ENCODE data around the gene SLC13A3.

Gene SLC13A3

GRCh38 chr20:46636514-46636913, 14.7 kb downstream of the SLC13A3 start:
- TF ChIP-seq CTCF (IDR thresholded peaks at IDR 0.05; ENCODE audit: low read depth, low read length, poor library complexity, severe bottlenecking) (no peak), EZH2phosphoT487 (IDR thresholded peaks at IDR 0.05; ENCODE audit: borderline replicate concordance, low read length) (no peak)

GRCh38 chr20:46635514-46636136, 15.6 kb downstream of the SLC13A3 start:
- H3K36me3 ChIP-seq (ENCODE audit: control insufficient read depth, low read length), result no peaks in the 10 kb centered on the region
- no peaks in the 10 kb centered on the region for H3K9me3 ChIP-seq (ENCODE audit: control insufficient read depth, insufficient read depth, low read length)
- H3K27ac ChIP-seq (ENCODE audit: low read depth, low read length), result no peak overlapping the region
- no peaks in the 10 kb centered on the region for H4K20me1 ChIP-seq (ENCODE audit: control insufficient read depth, insufficient read depth, low read depth, low read length)
- H3K4me1 ChIP-seq (ENCODE audit: control insufficient read depth, low read length), result no peaks in the 10 kb centered on the region
- H3F3A ChIP-seq (ENCODE audit: control insufficient read depth, insufficient read depth), result no peaks in the 10 kb centered on the region
- H3K4me2 ChIP-seq (ENCODE audit: low read length), result no peak overlapping the region
- H3K27me3 ChIP-seq (ENCODE audit: control insufficient read depth, low read length), result no peaks in the 10 kb centered on the region
- no peaks in the 10 kb centered on the region for H3K9me2 ChIP-seq (replicated peaks; ENCODE audit: control insufficient read depth, low read length)
- H3K79me2 ChIP-seq (ENCODE audit: control insufficient read depth, low read length), result no peaks in the 10 kb centered on the region
- TF ChIP-seq CTCF (IDR thresholded peaks at IDR 0.05; ENCODE audit: low read depth, low read length, poor library complexity, severe bottlenecking) (no peak), EZH2phosphoT487 (IDR thresholded peaks at IDR 0.05; ENCODE audit: borderline replicate concordance, low read length) (no peak)
- no peak overlapping the region for H3K4me3 ChIP-seq (ENCODE audit: low read length)

More at GRCh38 chr20:46636514-46636913, 14.7 kb downstream of the SLC13A3 start:
- Histone ChIP-seq H3K27me3 (ENCODE audit: control insufficient read depth, low read length) (no peaks in the 10 kb centered on the region), H3K4me3 (ENCODE audit: low read length) (no peak overlapping the region), H3K4me1 (ENCODE audit: control insufficient read depth, low read length) (no peaks in the 10 kb centered on the region), H3K9me2 (replicated peaks; ENCODE audit: control insufficient read depth, low read length) (no peaks in the 10 kb centered on the region), H3K27ac (ENCODE audit: low read depth, low read length) (no peak overlapping the region), H3K79me2 (ENCODE audit: control insufficient read depth, low read length) (no peaks in the 10 kb centered on the region), H3K4me2 (ENCODE audit: low read length) (no peak overlapping the region), H3F3A (ENCODE audit: control insufficient read depth, insufficient read depth) (no peaks in the 10 kb centered on the region), H4K20me1 (ENCODE audit: control insufficient read depth, insufficient read depth, low read depth, low read length) (no peaks in the 10 kb centered on the region), H3K36me3 (ENCODE audit: control insufficient read depth, low read length) (no peaks in the 10 kb centered on the region), H3K9me3 (ENCODE audit: control insufficient read depth, insufficient read depth, low read length) (no peaks in the 10 kb centered on the region)

- H3K36me3 ChIP-seq (ENCODE audit: control insufficient read depth, low read length), result no peaks in the 10 kb centered on the region
- H3K27me3 ChIP-seq (ENCODE audit: control insufficient read depth, low read length), result peaks cover 4% of the 10 kb centered on the region
- no peaks in the 10 kb centered on the region for H3F3A ChIP-seq (ENCODE audit: control insufficient read depth, insufficient read depth)
- H3K4me3 ChIP-seq (ENCODE audit: low read length), result no peak overlapping the region
- H3K9me3 ChIP-seq (ENCODE audit: control insufficient read depth, insufficient read depth, low read length), result no peaks in the 10 kb centered on the region
- H3K27ac ChIP-seq (ENCODE audit: low read depth, low read length), result no peak overlapping the region
- no peaks in the 10 kb centered on the region for H3K79me2 ChIP-seq (ENCODE audit: control insufficient read depth, low read length)
- no peak for TF ChIP-seq EZH2phosphoT487 (IDR thresholded peaks at IDR 0.05; ENCODE audit: borderline replicate concordance, low read length)
- no peak for TF ChIP-seq CTCF (IDR thresholded peaks at IDR 0.05; ENCODE audit: low read depth, low read length, poor library complexity, severe bottlenecking)
- no peaks in the 10 kb centered on the region for H3K4me1 ChIP-seq (ENCODE audit: control insufficient read depth, low read length)
- no peak overlapping the region for H3K4me2 ChIP-seq (ENCODE audit: low read length)
- no peaks in the 10 kb centered on the region for H4K20me1 ChIP-seq (ENCODE audit: control insufficient read depth, insufficient read depth, low read depth, low read length)
- no peaks in the 10 kb centered on the region for H3K9me2 ChIP-seq (replicated peaks; ENCODE audit: control insufficient read depth, low read length)
Measured at GRCh38 chr20:46634528-46634927, 16.7 kb downstream of the SLC13A3 start.

Data from DOHH2 (cell line).